ENCODE results near the gene CYP19A1. TPM values are rescaled to one million over a fixed set of nuclear protein-coding genes. Genes with fewer than 3 reads are reported as not detected.
"Not testable (repeated sequence)": the region's sequence is repeated elsewhere in the genome, so short reads cannot be mapped to it uniquely, and the experiment has no call there.

CYP19A1 gene
- total and polyA plus RNA-seq, 3 donors from 2014 or later: 2.8 to 29.0 (median 3.3) TPM

DNA sequence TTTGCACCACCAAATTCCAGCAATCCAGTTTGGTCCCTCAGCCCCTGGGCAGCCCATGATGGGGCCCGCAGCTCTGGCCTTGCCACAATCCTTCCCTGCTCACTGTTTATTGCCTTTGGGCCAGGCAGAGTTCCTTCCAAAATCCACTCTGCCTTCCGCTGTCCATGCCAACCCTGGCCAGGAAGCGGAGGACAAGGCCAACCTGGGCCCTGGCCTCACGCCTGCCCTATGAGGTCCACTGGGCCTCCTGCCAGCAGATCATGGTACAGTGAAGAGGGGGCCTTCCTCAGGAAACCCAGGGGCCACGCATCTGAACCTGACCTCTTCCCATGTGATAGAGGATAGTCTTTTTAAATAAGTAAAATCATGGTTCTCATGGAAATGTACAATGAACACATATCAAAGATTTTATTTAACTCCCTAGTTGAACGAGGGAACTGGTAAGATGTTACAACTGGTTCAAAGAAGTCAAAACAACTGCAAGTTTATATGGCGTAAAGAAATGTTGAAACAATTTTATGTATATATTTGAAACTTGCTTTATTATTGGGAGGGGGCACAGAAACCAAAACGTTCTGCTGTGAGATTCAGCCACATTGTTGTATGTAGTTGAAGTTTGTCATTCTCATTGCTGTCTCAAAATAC is 147.8 kb downstream of the CYP19A1 start:
- no peak for DNase-seq

DNA sequence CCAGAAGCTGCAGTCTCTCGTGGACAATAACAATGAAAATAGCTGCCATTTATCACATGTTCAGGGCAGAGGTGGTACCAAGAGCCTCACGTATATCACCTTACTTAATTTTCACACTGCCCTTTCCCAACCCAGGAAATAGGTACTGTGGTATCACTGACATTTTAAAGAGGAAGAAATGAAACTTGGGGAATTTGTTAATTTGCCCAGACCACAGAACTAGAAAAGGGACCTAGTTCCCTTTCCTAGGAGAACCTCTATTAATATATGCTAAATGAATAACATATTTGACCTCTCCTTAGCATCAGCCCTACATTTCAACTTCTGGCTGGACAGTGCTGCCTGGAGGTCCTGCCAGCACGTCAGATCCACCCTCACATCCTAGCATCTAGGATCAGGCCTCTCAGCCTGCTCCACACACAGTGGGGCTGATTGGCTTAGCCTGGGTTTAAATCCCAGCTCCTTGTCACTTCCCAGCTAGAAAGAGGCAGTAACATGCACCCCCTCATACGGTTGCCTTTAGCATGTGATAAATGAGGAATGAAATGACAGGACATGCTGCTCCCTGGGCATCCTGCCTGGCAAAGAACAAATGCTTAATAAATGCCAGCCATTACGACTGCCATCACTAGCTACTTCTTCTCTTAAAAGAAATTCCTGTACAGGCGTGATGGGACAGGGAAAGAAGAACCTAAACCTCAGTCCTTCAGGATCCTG is 148.6 kb downstream of the CYP19A1 start:
- Histone ChIP-seq H3K36me3 (ENCODE audit: low read depth, missing control alignments) (no peaks in the 10 kb centered on the region), H3K4me3 (no peak overlapping the region), H3K27ac (no peak overlapping the region), H3K4me1 (no peaks in the 10 kb centered on the region), H3K9me3 (no peaks in the 10 kb centered on the region), H3K27me3 (no peaks in the 10 kb centered on the region)
- TF ChIP-seq, protein P1, sequence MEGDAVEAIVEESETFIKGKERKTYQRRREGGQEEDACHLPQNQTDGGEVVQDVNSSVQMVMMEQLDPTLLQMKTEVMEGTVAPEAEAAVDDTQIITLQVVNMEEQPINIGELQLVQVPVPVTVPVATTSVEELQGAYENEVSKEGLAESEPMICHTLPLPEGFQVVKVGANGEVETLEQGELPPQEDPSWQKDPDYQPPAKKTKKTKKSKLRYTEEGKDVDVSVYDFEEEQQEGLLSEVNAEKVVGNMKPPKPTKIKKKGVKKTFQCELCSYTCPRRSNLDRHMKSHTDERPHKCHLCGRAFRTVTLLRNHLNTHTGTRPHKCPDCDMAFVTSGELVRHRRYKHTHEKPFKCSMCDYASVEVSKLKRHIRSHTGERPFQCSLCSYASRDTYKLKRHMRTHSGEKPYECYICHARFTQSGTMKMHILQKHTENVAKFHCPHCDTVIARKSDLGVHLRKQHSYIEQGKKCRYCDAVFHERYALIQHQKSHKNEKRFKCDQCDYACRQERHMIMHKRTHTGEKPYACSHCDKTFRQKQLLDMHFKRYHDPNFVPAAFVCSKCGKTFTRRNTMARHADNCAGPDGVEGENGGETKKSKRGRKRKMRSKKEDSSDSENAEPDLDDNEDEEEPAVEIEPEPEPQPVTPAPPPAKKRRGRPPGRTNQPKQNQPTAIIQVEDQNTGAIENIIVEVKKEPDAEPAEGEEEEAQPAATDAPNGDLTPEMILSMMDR (IDR thresholded peaks at IDR 0.05): no peak
- TF ChIP-seq POLR2A (IDR thresholded peaks at IDR 0.05): no peak
- 70 to 80% methylated on average over 6 of the region's 6 CpGs for WGBS, 2 donors
- intact Hi-C loops (cut with DNase I; ENCODE audit: low total_unique reads): no loop called here
- no peak for DNase-seq

More for the DNA sequence above, 147.8 kb downstream of the CYP19A1 start:
- Histone ChIP-seq H3K27me3 (no peaks in the 10 kb centered on the region), H3K4me3 (no peak overlapping the region), H3K9me3 (no peaks in the 10 kb centered on the region), H3K36me3 (ENCODE audit: low read depth, missing control alignments) (no peaks in the 10 kb centered on the region), H3K4me1 (no peaks in the 10 kb centered on the region), H3K27ac (no peak overlapping the region)
- intact Hi-C loops (cut with DNase I; ENCODE audit: low total_unique reads): no loop called here
- WGBS, 2 donors: 72 to 76% methylated on average over 8 of the region's 8 CpGs
- TF ChIP-seq, protein P1 (IDR thresholded peaks at IDR 0.05): no peak
- no peak for TF ChIP-seq POLR2A (IDR thresholded peaks at IDR 0.05)

DNA sequence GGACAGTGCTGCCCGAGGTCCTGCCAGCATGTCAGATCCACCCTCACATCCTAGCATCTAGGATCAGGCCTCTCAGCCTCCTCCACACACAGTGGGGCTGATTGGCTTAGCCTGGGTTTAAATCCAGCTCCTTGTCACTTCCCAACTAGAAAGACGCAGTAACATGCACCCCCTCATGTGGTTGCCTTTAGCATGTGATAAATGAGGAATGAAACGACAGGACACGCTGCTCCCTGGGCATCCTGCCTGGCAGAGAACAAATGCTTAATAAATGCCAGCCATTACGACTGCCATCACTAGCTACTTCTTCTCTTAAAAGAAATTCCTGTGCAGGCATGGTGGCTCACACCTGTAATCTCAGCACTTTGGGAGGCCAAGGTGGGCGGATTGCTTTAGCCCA is 149.6 kb downstream of the CYP19A1 start:
- H3K27me3 ChIP-seq; H3K9me3 ChIP-seq; DNase-seq; intact Hi-C loops (cut with DNase I; ENCODE audit: low total_unique reads); H3K4me1 ChIP-seq; H3K4me3 ChIP-seq; H3K36me3 ChIP-seq (ENCODE audit: low read depth, missing control alignments); H3K27ac ChIP-seq: not testable (repeated sequence)
- WGBS, 2 donors: 78 to 88% methylated on average over 6 of the region's 6 CpGs

DNA sequence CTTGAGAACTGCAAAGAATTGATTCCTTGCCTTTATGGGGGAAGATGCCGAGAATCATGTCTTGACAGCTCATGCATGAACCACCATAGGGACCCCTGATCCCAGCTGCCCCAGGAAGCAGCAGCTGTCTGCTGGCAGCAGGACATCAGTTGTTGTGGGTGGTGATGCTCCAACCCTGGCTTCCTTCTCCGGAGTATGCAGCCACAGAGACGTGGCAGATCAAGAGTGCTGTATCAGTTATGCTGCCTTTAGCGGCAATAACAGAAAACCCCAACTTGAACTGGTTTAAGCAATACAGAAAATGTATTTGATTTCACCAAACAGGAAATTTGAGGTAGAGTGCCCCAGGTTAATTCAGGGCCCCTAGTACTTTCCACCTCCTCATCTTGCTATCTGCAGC is 151.5 kb downstream of the CYP19A1 start:
- Histone ChIP-seq H3K4me1 (no peaks in the 10 kb centered on the region), H3K4me3 (no peak overlapping the region), H3K27ac (no peak overlapping the region), H3K36me3 (ENCODE audit: low read depth, missing control alignments) (no peaks in the 10 kb centered on the region), H3K27me3 (no peaks in the 10 kb centered on the region), H3K9me3 (no peaks in the 10 kb centered on the region)
- intact Hi-C loops (cut with DNase I; ENCODE audit: low total_unique reads): no loop called here
- TF ChIP-seq POLR2A (IDR thresholded peaks at IDR 0.05): no peak
- TF ChIP-seq, protein P1 (IDR thresholded peaks at IDR 0.05): no peak
- 86 to 93% methylated on average over 4 of the region's 4 CpGs for WGBS, 2 donors
- DNase-seq: no peak

DNA sequence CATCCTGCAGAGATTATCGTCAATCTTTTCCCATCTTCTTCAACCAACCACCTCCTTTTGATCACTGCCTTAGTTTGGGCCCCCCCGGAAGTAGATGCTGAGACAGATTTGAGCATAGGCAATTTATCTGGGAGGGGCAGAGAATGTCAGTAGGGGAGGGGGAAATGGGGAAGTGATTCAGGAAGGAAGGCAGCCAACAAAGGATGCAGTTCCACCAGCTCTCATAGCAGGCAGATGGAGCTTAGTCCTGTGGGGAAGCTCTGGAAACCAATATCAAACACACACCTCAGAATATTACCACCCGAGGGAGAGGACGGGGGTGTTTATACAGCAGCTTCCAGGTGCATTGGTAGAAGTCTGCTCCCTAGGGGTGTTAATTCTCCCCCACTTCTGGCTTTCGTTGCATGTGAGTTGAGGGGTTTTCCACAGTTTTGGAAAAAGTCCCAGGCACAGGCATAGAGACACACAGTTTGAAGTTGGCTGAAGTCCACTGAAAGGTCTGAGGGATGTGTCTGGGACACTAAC is 152.2 kb downstream of the CYP19A1 start:
- TF ChIP-seq, protein P1 (IDR thresholded peaks at IDR 0.05): no peak
- TF ChIP-seq POLR2A (IDR thresholded peaks at IDR 0.05): no peak
- Histone ChIP-seq H3K27ac (no peak overlapping the region), H3K4me1 (no peaks in the 10 kb centered on the region), H3K4me3 (no peak overlapping the region), H3K36me3 (ENCODE audit: low read depth, missing control alignments) (no peaks in the 10 kb centered on the region), H3K27me3 (no peaks in the 10 kb centered on the region), H3K9me3 (no peaks in the 10 kb centered on the region)
- WGBS, 2 donors: 74 to 77% methylated on average over 5 of the region's 5 CpGs
- no peak for DNase-seq
- intact Hi-C loops (cut with DNase I; ENCODE audit: low total_unique reads): no loop called here
